ENCODE results near the gene RPL27. TPM values are rescaled to one million over a fixed set of nuclear protein-coding genes. Genes with fewer than 3 reads are reported as not detected.

RPL27 gene
- total and polyA plus RNA-seq, 2 of the 13 experiments (the other 11 are each of a cell fraction or from before 2014, with no cell fraction given), result 1,585 to 5,840 TPM

- TF ChIP-seq, protein P1, sequence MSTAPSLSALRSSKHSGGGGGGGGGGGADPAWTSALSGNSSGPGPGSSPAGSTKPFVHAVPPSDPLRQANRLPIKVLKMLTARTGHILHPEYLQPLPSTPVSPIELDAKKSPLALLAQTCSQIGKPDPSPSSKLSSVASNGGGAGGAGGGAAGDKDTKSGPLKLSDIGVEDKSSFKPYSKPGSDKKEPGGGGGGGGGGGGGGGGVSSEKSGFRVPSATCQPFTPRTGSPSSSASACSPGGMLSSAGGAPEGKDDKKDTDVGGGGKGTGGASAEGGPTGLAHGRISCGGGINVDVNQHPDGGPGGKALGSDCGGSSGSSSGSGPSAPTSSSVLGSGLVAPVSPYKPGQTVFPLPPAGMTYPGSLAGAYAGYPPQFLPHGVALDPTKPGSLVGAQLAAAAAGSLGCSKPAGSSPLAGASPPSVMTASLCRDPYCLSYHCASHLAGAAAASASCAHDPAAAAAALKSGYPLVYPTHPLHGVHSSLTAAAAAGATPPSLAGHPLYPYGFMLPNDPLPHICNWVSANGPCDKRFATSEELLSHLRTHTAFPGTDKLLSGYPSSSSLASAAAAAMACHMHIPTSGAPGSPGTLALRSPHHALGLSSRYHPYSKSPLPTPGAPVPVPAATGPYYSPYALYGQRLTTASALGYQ (CRISPR knock-in tag; IDR thresholded peaks at IDR 0.05), result peak; percentile 12; the same call in 1 of the 2 replicates
- no peak for TF ChIP-seq ZNF724P (CRISPR knock-in tag; IDR thresholded peaks at IDR 0.05; ENCODE audit: borderline replicate concordance)
- TF ChIP-seq SP5 (CRISPR knock-in tag; IDR thresholded peaks at IDR 0.05; ENCODE audit: borderline replicate concordance, low read depth), result peak; percentile 77
- TF ChIP-seq, protein P2, sequence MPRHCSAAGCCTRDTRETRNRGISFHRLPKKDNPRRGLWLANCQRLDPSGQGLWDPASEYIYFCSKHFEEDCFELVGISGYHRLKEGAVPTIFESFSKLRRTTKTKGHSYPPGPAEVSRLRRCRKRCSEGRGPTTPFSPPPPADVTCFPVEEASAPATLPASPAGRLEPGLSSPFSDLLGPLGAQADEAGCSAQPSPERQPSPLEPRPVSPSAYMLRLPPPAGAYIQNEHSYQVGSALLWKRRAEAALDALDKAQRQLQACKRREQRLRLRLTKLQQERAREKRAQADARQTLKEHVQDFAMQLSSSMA (CRISPR knock-in tag; IDR thresholded peaks at IDR 0.05), result peak; percentile 12; the same call in 1 of the 2 replicates
- no peak for TF ChIP-seq SP140L (CRISPR knock-in tag; IDR thresholded peaks at IDR 0.05; ENCODE audit: borderline replicate concordance)
- TF ChIP-seq, protein P3, sequence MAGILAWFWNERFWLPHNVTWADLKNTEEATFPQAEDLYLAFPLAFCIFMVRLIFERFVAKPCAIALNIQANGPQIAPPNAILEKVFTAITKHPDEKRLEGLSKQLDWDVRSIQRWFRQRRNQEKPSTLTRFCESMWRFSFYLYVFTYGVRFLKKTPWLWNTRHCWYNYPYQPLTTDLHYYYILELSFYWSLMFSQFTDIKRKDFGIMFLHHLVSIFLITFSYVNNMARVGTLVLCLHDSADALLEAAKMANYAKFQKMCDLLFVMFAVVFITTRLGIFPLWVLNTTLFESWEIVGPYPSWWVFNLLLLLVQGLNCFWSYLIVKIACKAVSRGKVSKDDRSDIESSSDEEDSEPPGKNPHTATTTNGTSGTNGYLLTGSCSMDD (CRISPR knock-in tag; IDR thresholded peaks at IDR 0.05), result no peak
- no peak for TF ChIP-seq ZNF644 (CRISPR knock-in tag; IDR thresholded peaks at IDR 0.05; ENCODE audit: low read depth)
- TF ChIP-seq NKX3-1 (CRISPR knock-in tag; IDR thresholded peaks at IDR 0.05), result no peak
- TF ChIP-seq ZBTB21 (CRISPR knock-in tag; IDR thresholded peaks at IDR 0.05), result no peak
- TF ChIP-seq NFKBIZ (CRISPR knock-in tag; IDR thresholded peaks at IDR 0.05), result peak; percentile 62; the same call in 1 of the 2 replicates
- TF ChIP-seq, protein P4, sequence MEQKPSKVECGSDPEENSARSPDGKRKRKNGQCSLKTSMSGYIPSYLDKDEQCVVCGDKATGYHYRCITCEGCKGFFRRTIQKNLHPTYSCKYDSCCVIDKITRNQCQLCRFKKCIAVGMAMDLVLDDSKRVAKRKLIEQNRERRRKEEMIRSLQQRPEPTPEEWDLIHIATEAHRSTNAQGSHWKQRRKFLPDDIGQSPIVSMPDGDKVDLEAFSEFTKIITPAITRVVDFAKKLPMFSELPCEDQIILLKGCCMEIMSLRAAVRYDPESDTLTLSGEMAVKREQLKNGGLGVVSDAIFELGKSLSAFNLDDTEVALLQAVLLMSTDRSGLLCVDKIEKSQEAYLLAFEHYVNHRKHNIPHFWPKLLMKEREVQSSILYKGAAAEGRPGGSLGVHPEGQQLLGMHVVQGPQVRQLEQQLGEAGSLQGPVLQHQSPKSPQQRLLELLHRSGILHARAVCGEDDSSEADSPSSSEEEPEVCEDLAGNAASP (CRISPR knock-in tag; IDR thresholded peaks at IDR 0.05; ENCODE audit: borderline replicate concordance), result peak; percentile 68
- TF ChIP-seq ZNF709 (CRISPR knock-in tag; IDR thresholded peaks at IDR 0.05), result no peak
- TF ChIP-seq, protein P5, sequence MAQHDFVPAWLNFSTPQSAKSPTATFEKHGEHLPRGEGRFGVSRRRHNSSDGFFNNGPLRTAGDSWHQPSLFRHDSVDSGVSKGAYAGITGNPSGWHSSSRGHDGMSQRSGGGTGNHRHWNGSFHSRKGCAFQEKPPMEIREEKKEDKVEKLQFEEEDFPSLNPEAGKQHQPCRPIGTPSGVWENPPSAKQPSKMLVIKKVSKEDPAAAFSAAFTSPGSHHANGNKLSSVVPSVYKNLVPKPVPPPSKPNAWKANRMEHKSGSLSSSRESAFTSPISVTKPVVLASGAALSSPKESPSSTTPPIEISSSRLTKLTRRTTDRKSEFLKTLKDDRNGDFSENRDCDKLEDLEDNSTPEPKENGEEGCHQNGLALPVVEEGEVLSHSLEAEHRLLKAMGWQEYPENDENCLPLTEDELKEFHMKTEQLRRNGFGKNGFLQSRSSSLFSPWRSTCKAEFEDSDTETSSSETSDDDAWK (CRISPR knock-in tag; IDR thresholded peaks at IDR 0.05), result no peak
- TF ChIP-seq, protein P6, sequence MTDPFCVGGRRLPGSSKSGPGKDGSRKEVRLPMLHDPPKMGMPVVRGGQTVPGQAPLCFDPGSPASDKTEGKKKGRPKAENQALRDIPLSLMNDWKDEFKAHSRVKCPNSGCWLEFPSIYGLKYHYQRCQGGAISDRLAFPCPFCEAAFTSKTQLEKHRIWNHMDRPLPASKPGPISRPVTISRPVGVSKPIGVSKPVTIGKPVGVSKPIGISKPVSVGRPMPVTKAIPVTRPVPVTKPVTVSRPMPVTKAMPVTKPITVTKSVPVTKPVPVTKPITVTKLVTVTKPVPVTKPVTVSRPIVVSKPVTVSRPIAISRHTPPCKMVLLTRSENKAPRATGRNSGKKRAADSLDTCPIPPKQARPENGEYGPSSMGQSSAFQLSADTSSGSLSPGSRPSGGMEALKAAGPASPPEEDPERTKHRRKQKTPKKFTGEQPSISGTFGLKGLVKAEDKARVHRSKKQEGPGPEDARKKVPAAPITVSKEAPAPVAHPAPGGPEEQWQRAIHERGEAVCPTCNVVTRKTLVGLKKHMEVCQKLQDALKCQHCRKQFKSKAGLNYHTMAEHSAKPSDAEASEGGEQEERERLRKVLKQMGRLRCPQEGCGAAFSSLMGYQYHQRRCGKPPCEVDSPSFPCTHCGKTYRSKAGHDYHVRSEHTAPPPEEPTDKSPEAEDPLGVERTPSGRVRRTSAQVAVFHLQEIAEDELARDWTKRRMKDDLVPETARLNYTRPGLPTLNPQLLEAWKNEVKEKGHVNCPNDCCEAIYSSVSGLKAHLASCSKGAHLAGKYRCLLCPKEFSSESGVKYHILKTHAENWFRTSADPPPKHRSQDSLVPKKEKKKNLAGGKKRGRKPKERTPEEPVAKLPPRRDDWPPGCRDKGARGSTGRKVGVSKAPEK (CRISPR knock-in tag; IDR thresholded peaks at IDR 0.05; ENCODE audit: borderline replicate concordance), result no peak
- TF ChIP-seq ZNF720 (CRISPR knock-in tag; IDR thresholded peaks at IDR 0.05), result no peak
- no peak for TF ChIP-seq ZFP36L1 (CRISPR knock-in tag; IDR thresholded peaks at IDR 0.05)
- no peak for TF ChIP-seq ZNF784 (CRISPR knock-in tag; IDR thresholded peaks at IDR 0.05; ENCODE audit: borderline replicate concordance)
Measured at GRCh38 chr17:43020789-43021740, 22.8 kb downstream of the RPL27 start (continued).

All from HepG2 (cell line).